GM13977 (cell line): ENCODE measurements around the gene TOP2B.

Experiments used
- DNase-seq: peaks from one replicate; pipeline ENCODE4 v3.0.0; 2012; ENCODE audit warnings: low spot score
- in situ Hi-C: fragments of 300-500 bp; cut with MboI; formaldehyde crosslinking; loops from one replicate; pipeline ENCODE4 v1.12.0; 2022; ENCODE audit warnings: low sequenced_read_pairs, low pct_unique_long_range_greater_than_20kb, mixed read lengths, inconsistent platforms; ENCODE audit not compliant: unreplicated experiment
- TF ChIP-seq, protein P1 (sequence below): IDR thresholded peaks from 2 replicates; pipeline ENCODE4 v1.5.1; 2012; ENCODE audit warnings: mild to moderate bottlenecking, control low read depth; ENCODE audit not compliant: insufficient read depth; ENCODE audit errors: extremely low read depth, missing control alignments

TOP2B gene

DNA sequence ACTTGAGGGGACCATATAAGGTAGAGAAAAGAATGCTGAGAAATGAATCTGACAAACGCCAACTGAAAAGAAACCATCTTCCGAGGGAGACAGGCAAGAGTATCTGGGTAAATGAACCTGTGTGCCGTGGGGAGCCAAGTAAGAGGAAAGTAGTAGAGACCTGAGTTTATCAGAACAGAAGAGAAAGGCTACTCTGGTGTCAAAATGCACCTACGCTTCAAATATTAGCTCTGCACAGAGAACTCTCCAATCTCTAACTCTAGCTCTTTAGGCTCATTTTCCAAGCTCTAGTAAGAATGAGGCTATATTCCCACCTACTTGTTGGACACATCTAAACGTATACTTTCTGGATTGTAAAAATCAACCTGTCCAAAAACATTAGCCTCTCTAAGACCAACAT lies 53.5 kb downstream of the TOP2B start:
- DNase-seq, result no peak
- TF ChIP-seq, protein P1, sequence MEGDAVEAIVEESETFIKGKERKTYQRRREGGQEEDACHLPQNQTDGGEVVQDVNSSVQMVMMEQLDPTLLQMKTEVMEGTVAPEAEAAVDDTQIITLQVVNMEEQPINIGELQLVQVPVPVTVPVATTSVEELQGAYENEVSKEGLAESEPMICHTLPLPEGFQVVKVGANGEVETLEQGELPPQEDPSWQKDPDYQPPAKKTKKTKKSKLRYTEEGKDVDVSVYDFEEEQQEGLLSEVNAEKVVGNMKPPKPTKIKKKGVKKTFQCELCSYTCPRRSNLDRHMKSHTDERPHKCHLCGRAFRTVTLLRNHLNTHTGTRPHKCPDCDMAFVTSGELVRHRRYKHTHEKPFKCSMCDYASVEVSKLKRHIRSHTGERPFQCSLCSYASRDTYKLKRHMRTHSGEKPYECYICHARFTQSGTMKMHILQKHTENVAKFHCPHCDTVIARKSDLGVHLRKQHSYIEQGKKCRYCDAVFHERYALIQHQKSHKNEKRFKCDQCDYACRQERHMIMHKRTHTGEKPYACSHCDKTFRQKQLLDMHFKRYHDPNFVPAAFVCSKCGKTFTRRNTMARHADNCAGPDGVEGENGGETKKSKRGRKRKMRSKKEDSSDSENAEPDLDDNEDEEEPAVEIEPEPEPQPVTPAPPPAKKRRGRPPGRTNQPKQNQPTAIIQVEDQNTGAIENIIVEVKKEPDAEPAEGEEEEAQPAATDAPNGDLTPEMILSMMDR, result no peak
- in situ Hi-C loops, result no loop called here

DNA sequence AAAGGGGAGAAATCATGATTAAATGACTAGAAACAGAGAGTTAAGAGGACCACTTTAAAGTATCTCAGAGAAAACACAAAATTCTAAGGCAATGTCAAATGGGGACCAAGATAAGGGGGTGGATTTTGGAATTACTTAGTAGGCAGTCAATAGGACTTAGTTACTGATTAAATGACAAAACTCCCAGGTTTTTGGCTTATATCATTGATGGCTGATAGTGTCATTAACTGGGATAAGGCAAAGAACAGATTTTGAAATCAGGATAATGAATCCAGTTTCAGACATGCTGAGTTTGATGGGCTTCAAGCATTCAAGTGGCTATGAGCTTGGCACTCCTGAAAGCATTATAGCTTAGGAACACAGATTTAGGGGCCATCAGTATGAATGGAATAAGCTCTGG lies 53.9 kb downstream of the TOP2B start:
- DNase-seq, result no peak
- in situ Hi-C loops, result no loop called here
- TF ChIP-seq, protein P1, result no peak

DNA sequence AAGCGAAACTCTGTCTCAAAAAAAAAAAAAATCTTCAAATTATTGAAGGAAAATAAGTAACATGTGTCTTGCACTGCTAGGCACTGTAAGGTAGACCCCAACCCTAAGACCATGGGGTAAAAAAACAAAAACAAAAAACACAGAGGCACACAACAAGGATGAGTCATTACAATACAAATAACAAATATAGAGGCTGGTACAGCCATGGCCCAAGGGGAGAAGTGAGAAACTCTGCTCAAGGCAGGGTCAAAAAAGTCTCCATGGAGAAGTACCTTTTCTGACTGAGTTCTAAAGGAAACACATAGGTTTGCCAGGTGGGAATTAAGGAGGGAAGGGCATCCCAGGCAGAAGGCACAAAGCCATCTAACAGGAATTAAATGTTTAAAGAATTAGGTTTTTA lies 54.5 kb downstream of the TOP2B start:
- DNase-seq, result no peak
- in situ Hi-C loops, result no loop called here
- TF ChIP-seq, protein P1, result no peak

DNA sequence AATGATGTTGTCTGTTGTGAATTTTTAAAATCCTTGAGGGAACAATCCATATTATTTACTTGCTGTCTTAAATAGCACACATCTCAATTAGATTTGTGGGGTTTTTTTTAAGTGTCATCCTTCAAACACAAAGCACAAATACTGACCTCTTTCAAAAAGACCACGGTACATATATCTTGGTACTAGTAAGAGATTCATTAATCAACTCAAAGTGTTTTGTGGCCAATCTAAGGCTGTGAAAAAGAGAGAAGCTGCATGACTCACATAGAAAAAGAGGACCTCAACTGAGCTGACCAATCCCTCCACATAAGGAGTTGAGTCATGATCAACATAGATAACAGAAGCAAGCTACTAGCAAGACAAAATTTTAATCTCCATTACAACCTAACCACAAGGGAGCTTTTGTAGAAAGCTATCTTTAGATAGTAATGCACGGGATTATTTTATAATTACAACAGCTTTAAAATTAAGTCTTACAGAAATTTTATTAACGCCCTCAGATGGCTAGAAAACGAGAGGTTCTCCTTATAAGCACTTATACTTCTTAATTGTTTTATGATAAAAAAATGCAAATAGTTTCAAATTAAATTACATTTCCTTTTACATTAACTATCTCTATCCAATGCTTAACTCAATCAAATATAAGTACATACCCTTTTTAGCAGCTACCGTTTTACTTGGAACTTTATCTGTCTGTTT lies 60.5 kb downstream of the TOP2B start:
- in situ Hi-C loops, result no loop called here
- TF ChIP-seq, protein P1, result no peak
- no peak for DNase-seq

DNA sequence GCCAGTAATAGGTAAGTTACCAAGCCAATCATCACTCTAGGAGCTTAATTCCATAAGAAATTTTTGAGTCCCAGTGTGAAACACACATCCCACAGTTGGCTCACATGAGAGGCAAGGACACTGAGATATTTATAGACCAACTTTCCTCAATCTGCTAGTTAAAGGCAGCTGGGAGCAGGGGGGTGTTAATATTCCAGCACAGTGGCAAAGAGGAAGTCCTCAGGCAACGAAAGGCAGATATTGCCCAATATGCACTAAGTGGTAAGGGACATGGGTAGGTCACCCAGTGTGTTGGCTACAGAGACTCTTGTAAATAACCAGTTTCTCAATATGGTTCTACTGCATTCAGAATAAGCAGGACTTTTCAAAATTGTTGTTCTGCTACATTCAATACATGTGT lies 61.0 kb downstream of the TOP2B start:
- TF ChIP-seq, protein P1, result no peak
- in situ Hi-C loops, result no loop called here
- no peak for DNase-seq

DNA sequence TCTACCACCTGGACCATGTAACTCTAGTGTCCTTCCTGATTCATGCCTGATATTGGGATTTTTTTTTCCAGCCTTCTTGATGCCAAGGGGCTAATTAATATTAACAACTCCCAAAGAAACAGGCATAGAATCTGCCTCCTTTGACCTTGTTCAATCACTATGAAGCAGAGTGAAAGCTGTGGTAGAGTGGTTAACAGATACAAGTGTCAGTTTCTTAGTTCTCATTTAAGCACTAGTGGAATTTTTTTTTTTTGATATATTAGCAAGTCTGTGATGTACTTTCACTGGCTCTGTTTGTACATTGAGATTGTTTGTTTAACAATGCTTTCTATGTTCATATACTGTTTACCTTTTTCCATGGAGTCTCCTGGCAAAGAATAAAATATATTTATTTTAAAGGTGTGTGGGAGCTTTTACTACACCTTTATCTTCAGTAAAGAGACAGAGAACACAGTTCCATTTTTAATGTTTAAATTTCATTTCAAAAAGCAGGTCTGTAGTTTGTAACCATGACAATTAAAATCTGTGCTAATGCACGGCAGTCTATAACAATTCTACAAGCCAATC lies 67.1 kb downstream of the TOP2B start:
- TF ChIP-seq, protein P1, result no peak

DNA sequence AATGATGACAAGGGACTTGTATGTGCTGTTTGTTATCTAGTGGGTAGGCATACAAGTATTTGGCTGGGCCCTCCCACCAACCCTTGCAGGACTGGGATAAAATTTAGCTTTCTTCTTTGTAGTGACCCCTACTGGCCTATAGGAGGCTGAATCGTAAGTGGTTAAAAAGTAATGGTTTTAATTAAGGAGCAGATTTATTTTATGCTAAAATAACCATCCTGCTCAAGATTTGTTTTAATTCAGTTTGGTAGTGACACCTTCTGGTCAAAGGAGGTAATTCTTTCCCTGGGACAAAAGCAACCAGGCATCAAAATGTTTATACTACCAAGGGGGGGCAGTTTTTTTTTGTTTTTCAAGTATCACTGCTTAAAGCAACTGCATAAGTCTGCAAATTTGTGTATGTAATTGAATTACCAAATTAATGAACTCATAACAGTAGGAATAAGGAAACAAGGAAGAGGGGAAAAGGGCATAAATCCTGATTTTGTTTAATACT lies 70.7 kb downstream of the TOP2B start:
- TF ChIP-seq, protein P1, result peak; percentile 54
- no peak for DNase-seq
- in situ Hi-C loops, result no loop called here

More for the DNA sequence above, 67.1 kb downstream of the TOP2B start:
- in situ Hi-C loops, result no loop called here
- DNase-seq, result no peak
